HG03066 (cell line): Measurements from ENCODE around the gene KCNK17.

Source experiments
- ATAC-seq: cut with Tn5 transposase; IDR thresholded peaks from one replicate; pipeline ENCODE4 v1.9.1; 2021; ENCODE audit warnings: low read depth; ENCODE audit not compliant: unreplicated experiment

Gene KCNK17

GRCh38 chr6:39339096-39339867, 25.1 kb upstream of the KCNK17 start:
- ATAC-seq: no peak

- no peak for ATAC-seq
Measured at GRCh38 chr6:39338397-39338796, 24.2 kb upstream of the KCNK17 start.

GRCh38 chr6:39335780-39336545, 21.7 kb upstream of the KCNK17 start:
- no peak for ATAC-seq

GRCh38 chr6:39333644-39334438, 19.6 kb upstream of the KCNK17 start:
- no peak for ATAC-seq

- no peak for ATAC-seq
Measured at GRCh38 chr6:39330476-39330875, 16.3 kb upstream of the KCNK17 start.

GRCh38 chr6:39330057-39330456, 15.8 kb upstream of the KCNK17 start:
- ATAC-seq: peak; percentile 92

GRCh38 chr6:39328066-39328465, 13.8 kb upstream of the KCNK17 start:
- no peak for ATAC-seq

- ATAC-seq: no peak
Measured at GRCh38 chr6:39327507-39327906, 13.3 kb upstream of the KCNK17 start.

GRCh38 chr6:39322306-39322850, 8.2 kb upstream of the KCNK17 start, which contains the start of gene KCNK16:
TSS of gene KCNK16 (minus strand) at chr6:39322702. CDS start at chr6:39322540, 162 bp downstream.
- no peak for ATAC-seq

GRCh38 chr6:39321761-39322160, 7.5 kb upstream of the KCNK17 start:
- no peak for ATAC-seq

- ATAC-seq: no peak
Measured at GRCh38 chr6:39320363-39320984, 6.3 kb upstream of the KCNK17 start.

- no peak for ATAC-seq
Measured at GRCh38 chr6:39319621-39320362, 5.6 kb upstream of the KCNK17 start.

GRCh38 chr6:39317256-39317655, 3.0 kb upstream of the KCNK17 start:
- ATAC-seq: no peak

- ATAC-seq: no peak
Measured at GRCh38 chr6:39313526-39314272, 520 bp downstream of the KCNK17 start.

GRCh38 chr6:39312912-39313525, 1.2 kb downstream of the KCNK17 start:
- ATAC-seq: no peak

GRCh38 chr6:39310542-39310941, 3.7 kb downstream of the KCNK17 start:
- no peak for ATAC-seq

GRCh38 chr6:39309942-39310531, 4.2 kb downstream of the KCNK17 start:
- ATAC-seq: no peak

- no peak for ATAC-seq
Measured at GRCh38 chr6:39307462-39307861, 6.8 kb downstream of the KCNK17 start.
